Putamen (tissue), 1 donor: ENCODE measurements around the gene GJB5.
"Not testable (repeated sequence)": the region's sequence is repeated elsewhere in the genome, so short reads cannot be mapped to it uniquely, and the experiment has no call there.

ENCODE experiments used
- DNase-seq: peaks from one replicate; pipeline ENCODE4 v3.0.0-alpha.2; 2016; ENCODE audit warnings: low spot score

The GJB5 gene

DNA sequence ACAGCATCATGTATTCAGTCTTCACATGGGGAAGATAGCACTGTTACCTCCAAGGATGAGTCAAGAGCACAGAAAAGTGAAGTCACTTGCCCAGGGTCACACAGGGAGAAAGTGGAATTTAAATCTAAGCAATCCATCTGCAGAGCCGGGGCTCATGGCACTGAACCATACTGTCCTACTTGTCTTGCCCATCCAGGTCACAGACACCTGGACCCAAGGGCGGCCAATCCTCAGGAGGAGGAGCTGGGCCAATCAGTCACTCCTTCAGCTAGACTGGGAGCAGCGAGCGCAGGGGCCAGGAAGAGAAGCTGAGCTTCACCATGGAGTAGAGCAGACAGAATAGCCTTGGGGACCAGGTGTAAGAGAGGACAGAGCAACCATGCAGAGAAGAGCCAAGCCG is 9.2 kb upstream of the GJB5 start:
- no peak for DNase-seq

DNA sequence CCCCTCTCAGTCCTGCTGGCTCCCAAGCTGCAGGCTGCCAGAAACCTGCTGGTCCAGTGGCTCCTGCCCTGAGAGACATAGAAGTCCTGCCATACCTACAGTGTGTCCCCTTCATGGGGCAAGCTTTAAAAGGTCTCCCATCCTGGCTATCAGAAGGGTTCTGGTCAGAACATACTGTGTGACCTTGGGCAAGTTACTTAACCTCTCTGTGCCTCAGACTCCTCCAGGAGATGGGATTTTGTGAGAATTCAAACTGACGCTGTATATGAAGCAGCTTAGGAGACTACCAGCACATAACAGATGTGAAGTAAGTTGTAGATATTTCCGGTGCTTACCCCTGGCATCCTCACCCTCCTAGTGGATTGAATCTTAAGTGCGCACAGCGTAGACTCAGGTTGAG is 8.7 kb upstream of the GJB5 start:
- DNase-seq, result no peak

DNA sequence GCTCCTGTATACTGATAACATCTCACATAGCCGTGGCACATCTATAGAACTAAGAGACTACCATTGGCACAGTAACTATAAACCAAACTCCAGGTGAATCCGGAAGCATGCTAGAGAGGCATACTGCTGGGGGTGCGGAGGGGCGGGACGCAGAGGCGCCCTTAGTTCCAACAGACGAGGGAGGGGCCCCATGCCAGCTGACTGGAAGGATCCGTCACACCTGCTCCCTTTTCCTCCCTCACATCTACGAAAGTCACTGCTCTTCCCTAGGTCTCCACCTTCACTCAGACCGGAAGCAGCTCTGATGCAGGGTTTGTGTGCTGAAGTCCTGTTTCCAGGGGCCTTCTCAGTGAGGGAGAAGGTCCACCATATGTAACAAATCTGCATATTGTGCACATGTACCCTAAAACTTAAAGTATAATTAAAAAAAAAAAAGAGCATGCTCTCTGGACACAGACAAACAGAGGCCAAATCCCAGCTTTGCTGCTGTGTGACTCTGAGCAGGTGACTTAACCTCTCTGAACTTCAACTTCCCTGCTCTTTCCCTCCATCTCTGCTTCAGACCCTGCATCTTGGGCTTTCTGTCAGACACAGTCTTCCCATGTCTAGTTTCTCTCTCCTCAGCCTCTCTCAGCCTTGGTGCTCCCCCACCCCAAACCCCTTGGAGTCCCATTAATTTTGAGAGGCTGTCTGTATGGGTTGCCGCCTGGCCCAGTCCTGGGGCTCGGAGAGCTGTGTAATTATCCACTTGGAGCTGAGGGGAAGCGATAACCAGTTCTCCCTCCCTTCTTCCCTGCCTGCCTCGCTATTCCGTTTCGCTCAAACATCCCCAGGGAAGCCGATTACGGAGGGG is 7.8 kb upstream of the GJB5 start:
- DNase-seq, result no peak

DNA sequence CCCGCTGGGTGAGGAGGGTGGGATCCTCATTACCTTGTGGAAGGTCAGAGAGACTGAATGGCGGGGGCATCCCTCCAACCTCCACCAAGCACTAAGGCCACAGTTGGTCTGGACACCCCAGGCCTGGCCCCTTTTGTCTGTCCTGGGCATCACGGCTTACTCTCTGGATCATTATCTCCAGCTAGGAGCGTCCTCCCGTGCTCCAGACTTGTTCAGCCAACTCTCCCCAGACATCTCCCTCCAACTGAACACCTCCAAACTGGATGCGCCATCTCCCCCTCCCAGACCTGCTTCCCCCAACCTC is 7.3 kb upstream of the GJB5 start:
- no peak for DNase-seq

DNA sequence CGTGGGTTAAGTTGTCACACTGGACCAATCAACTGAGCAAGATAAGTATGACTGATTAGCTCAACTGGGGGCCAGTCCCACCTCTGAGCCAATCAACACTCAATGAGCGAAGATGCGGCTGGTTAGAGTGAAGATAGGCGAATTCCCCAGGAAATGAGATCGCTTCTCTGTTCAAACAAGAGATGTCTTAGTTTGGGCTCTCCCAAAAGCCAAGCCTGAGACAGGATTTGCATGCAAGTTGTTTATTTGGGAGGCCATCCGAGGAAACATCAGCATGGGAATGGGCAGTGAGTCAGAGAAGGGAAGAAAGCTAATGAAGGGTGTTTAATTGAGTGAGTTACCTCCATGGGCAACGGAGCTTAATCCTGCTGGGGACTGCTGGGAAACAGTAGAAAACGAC is 4.9 kb upstream of the GJB5 start:
- DNase-seq, result no peak

DNA sequence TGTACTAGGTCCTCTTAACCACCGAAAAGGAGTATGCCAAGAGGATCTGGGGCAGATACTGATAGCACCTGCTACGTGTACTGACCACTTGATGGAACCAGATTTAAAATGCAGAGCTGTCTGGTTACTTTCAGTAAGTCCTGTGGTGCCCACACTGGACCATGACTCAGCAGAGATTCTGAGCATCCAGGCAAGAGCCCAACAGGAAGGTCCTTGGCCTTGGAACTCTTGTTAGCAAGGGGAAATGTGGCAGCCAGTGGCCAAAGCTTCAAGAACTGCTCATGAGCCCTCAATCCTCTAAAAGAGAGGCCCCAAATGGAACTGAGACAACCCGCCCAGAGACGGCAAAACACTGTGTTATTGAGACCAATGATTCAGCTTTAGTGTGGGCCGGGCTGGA is 4.2 kb upstream of the GJB5 start:
- DNase-seq, result no peak

DNA sequence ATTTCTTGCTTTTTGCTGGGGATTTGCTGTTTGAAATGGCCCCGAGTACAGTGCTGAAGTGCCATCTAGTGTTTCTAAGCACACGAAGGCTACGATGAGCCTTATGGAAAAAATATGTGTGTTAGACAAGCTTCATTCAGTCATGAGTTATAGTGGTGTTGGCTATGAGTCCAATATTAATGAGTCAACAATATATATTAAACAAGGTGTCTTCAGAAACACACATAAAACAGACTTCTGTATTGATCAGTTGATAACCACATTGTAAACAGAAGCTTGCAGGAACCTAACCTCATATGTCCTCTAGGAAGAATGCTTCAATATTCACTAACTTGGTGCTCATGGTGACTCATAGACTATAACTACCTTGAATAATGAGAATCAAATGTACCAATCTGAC is 1.7 kb upstream of the GJB5 start:
- no peak for DNase-seq

DNA sequence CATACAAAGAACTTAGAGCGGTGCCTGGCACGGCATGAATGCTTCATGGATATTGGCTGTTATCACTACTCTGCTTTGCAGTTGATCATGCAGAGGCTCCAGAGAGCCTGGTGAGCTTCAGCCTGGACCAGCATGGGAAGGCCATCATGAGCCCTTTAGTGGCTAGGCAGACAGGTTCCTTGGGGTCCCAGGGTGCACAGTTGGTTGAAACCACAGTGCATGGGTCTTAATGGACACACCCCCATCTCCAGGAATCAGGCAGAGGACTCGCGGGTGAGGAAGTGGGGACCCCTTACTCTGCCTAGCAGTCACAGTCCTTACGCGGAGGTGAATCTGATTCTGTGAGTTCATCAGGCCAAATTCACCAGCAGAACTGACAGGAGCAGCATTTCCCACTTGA is 1.1 kb downstream of the GJB5 start:
- no peak for DNase-seq

DNA sequence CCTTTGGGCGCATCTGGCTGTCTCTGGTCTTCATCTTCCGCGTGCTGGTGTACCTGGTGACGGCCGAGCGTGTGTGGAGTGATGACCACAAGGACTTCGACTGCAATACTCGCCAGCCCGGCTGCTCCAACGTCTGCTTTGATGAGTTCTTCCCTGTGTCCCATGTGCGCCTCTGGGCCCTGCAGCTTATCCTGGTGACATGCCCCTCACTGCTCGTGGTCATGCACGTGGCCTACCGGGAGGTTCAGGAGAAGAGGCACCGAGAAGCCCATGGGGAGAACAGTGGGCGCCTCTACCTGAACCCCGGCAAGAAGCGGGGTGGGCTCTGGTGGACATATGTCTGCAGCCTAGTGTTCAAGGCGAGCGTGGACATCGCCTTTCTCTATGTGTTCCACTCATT is 2.5 kb downstream of the GJB5 start:
- no peak for DNase-seq

DNA sequence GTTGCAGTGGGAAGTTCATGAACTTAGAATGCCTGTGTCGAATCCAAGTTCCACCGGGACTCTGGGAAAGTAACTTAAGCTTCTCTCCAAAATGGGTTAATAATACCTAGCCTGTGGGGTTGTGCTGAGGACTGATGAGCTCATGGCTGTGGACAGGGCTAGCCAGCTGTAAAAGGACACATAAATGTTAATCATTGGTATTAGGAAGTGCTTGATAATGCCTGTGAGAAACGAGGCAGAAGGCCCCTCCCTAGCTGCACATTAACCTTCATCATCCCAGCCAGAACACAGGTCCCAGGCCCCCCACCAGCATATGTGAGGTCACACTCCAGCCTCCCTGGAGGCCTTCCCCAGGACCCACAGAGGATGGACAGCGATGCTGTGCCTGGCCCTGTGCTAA is 3.9 kb downstream of the GJB5 start:
- DNase-seq, result no peak

DNA sequence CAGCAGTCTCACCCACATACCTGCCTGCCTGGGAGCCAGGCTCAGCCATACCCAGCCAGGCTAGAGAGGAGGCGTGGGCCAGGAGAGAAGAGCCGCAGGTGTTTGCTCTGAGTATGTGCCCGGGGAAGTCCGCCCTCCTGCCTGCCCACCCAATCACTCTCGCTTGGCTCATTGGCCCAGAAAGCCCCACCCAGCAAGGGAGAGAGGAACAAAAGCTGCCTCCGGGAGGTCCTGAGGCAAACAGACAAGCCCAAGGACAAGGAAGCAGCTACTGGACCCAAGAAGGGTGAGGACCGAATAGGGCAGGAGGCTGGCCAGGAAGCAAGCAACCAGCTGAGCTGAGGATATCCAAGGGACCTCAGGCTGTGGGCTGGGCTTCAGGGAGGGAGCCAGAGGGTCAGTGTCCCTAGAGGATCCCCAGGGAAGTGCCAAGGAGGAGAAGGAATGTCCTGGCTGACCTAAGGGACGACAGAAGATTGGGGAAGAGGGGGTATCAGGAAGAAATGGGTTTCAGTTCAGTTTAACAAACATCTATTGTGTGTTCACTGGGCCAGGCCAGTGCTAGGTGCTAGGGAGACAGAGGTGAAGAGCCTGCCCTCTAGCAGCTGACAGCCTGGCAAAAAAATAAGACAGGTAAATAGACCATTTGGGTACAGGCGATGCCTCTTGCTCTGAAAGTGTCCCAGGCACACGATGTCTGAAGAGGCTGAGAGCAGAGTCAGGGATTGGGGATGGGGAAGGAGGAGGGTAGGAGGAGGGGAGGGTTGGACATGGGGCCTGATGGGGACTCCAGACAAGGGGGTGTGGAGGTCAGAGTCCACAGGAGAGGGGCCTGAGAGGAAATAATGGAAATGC is 4.9 kb downstream of the GJB5 start, which contains the start of gene GJB4:
Gene GJB4, plus strand, starts transcription at position 238 of the 855 bp plus-strand sequence. CDS start 1,515 bp downstream, outside the sequence.
- DNase-seq, result no peak

DNA sequence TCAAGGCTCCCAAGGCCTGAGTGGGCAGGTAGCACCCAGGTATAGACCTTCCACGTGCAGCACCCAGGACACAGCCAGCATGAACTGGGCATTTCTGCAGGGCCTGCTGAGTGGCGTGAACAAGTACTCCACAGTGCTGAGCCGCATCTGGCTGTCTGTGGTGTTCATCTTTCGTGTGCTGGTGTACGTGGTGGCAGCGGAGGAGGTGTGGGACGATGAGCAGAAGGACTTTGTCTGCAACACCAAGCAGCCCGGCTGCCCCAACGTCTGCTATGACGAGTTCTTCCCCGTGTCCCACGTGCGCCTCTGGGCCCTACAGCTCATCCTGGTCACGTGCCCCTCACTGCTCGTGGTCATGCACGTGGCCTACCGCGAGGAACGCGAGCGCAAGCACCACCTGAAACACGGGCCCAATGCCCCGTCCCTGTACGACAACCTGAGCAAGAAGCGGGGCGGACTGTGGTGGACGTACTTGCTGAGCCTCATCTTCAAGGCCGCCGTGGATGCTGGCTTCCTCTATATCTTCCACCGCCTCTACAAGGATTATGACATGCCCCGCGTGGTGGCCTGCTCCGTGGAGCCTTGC is 6.4 kb downstream of the GJB5 start:
- no peak for DNase-seq

DNA sequence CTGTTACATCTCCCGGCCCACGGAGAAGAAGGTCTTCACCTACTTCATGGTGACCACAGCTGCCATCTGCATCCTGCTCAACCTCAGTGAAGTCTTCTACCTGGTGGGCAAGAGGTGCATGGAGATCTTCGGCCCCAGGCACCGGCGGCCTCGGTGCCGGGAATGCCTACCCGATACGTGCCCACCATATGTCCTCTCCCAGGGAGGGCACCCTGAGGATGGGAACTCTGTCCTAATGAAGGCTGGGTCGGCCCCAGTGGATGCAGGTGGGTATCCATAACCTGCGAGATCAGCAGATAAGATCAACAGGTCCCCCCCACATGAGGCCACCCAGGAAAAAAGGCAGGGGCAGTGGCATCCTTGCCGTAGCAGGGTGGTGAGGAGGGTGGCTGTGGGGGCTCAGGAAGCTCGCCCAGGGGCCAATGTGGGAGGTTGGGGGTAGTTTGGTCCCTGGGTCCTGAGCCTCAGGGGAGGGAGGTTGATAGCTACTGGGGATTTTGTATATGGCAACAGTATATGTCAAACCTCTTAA is 7.0 kb downstream of the GJB5 start:
- DNase-seq, result no peak

DNA sequence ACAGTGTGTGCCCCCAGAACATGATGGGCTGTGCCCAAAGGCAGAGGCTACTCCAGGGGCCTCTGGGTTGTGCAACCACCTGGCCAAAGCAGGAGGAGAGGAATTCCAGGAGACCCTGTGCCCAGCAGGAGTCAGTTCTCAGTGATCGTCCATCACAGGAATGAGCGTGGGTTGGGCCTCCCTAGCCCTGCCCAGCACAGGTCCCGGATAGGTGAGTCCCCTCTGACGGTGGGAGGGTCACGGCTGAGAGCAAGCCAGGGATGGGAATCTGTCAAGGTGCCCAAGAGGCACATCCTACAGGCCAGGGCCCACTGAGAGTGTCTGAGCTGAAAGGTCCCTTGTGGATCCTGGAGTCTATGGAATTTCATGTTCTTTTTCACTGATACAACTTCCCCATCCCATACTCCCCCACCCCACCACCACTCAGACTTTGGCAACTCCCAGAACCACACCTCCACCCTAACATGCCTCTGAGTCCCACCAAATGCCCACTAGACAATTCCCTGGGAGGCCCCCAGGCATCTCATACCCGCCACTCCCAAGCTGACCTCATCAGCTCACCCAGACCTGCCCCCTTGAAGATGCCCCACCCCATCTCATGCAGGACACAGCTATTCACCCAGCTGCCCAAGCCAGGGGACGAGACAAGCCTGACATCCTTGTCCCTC is 7.8 kb downstream of the GJB5 start:
- DNase-seq, result no peak

DNA sequence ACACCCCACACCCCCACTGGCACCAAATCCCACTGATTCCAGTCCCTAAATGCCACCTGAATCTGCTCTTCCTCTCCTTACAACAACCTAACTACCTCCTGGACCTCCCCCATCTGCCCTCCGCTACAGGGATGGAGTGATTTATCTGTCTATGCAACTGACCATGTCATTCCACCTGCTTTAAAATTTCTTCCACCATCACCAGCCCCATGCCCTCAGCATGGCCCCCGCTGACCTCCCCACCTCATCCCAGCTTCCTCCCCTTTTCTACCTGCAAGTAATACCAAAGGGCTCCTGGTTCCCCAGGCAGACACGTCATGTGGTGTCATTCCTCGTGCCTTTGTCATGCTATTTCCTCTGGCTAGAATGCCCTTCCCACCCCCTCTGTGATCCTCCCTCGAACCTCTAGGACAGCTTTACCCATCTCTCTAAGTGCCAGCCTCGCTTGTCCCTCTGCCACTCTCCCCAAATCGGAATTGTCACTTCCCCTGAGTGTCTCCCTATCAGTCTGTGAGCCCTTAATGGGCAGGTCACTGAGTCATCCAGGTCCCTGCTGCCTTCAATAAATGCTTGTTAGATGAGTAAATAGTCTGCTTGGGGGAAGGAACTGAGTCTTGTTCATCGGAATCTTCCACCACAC is 8.4 kb downstream of the GJB5 start:
- DNase-seq, result no peak

DNA sequence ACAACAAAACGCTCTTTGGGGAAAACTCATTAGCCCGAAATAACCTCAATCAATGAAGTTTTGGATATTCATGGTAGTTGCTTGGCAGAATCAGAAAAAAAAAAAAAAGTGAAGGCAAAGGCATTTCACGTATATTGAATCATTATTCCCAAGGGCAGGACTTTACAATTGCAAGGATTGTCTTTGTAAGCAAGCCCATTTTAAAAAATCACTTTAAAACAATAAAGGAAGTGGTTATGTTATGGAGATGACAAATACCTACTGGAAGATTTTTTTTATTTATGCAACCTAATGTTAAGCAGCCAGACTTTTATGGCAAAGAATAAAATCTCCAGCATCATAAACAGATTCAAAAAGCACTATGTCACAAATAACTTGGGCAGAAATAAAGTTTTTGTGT is 14.0 kb downstream of the GJB5 start:
- no peak for DNase-seq

DNA sequence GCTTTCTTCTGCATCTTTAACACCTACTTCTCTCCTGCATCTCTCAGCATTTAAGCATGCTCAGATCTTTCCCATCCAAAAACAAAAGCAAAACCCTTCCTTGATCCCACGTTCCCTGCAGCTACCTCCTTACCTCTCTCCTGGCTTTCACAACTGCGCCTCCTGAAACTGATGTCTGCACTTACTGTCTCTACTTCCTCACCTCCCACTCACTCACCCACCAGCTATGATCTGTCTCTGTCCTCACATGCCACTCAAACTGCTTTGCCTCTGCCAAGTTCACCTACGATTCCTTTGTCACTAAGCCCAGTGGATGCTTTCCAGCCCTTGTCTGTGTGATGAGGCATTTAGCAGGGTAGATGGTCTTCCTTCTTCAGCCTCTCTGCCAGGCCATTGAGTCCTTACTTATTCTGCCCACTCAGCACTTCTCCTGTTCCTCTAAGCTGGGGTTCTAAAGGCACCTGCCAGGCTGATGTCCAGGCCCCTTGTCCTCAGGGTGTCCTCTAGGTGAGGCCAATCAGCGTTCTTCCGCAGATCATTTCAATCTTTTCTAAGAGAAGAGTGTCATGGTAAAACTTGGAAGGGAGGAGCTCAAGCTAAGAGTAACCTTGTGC is 16.2 kb downstream of the GJB5 start:
- DNase-seq, result peak; percentile 69

DNA sequence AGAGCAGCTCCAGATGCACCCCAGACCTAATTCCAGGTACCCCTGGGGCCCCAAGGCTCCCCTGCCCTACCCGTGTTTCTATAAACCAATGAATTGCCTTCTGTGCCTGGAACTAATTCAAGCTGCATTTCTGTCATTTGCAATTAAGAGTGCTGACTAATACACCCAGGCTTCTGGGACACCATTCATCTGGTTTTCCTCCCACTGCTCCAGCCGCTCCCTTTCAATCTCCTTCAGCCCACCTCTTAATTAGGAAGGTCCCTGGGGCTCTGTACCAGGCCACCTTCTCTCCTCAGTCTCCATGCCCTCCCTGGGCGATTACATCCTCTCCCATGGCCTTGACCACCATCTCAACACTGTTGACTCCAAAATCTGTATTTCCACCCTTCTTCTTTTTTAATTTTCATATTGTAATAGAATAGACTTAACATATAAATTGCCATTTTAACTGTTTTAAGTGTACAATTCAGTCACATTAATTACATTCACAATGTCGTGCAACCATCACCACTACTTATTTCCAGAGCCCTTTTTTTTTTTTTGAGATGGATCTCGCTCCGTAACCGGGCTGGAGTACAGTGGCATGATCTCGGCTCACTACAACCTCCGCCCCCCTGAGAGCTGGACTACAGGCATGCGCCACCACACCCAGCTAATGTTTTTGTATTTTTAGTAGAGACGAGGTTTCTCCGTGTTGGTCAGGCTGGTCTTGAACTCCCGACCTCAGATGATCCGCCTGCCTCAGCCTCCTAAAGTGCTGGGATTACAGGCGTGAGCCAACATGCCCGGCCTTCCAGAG is 16.9 kb downstream of the GJB5 start:
- no peak for DNase-seq

DNA sequence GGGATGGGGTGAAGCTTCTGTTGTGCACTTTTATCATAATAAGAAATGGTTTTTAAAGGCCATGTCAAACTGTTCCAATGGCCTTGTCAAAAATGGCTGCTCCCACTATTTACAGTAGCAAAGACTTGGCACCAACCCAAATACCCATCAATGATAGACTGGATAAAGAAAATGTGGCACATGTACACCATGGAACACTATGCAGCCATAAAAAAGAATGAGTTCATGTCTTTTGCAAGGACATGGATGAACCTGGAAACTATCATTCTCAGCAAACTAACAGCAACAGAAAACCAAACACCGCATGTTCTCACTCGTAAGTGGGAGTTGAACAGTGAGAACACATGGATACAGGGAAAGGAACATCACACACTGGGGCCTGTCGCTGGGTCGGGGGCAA is 18.3 kb downstream of the GJB5 start:
- not testable (repeated sequence) for DNase-seq

DNA sequence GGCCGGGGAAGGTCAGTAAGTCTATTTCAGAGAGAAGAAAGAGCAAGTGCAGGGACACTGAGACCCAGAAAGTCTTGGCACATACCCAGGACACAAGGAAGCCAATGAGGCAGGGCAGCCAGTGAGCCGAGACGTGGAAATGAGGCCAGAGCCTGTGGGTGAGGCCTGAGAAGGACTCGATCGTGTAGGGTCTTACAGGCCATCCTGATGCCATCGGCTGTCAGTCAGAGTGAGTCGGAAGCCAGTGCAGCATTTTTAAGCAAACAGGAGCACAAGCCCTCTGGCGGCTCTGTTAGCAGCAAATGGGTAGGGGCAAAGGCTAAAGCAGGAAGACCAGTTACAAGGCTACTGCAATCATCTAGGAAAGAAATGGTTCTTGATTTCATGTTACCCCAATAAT is 20.1 kb downstream of the GJB5 start:
- DNase-seq, result no peak
